Dendritic cell treated with granulocyte-macrophage colony-stimulating factor and Interleukin-4, amounts not matched to agents 40 ng/mL and 50 ng/mL, for 4 days (primary cell): Measurements from ENCODE around the gene ZG16.
A peak's percentile ranks its signal among the peaks of the same experiment; 100 is the strongest.
"Not testable (repeated sequence)": the region's sequence is repeated elsewhere in the genome, so short reads cannot be mapped to it uniquely, and the experiment has no call there.

Experiments used
- H3K27ac Mint-ChIP-seq: one replicate; pipeline ENCODE4 v1.8.0; 2022; ENCODE audit warnings: mild to moderate bottlenecking, mixed read lengths
- H3K27me3 Mint-ChIP-seq: one replicate; pipeline ENCODE4 v1.8.0; 2022; ENCODE audit warnings: mild to moderate bottlenecking, mixed read lengths
- H3K36me3 Mint-ChIP-seq: one replicate; pipeline ENCODE4 v1.8.0; 2022; ENCODE audit warnings: low read depth, mixed read lengths
- H3K4me1 Mint-ChIP-seq: one replicate; pipeline ENCODE4 v1.8.0; 2022; ENCODE audit warnings: low read depth, mixed read lengths
- H3K4me3 Mint-ChIP-seq: one replicate; pipeline ENCODE4 v1.8.0; 2022; ENCODE audit warnings: mild to moderate bottlenecking, moderate library complexity, mixed read lengths
- H3K9me3 Mint-ChIP-seq: one replicate; pipeline ENCODE4 v1.8.0; 2022; ENCODE audit warnings: mixed read lengths
- intact Hi-C: fragments of 100-400 bp; cut with micrococcal nuclease; formaldehyde crosslinking; loops from one replicate; pipeline ENCODE4 v1.15.0; 2022

Gene ZG16

GRCh38 chr16:29743827-29744531 is 34.1 kb upstream of the ZG16 start:
- Mint-ChIP-seq H3K27ac (peak overlapping the region; percentile 96), H3K4me1 (peaks cover 71% of the 10 kb centered on the region), H3K9me3 (no peaks in the 10 kb centered on the region), H3K36me3 (peaks cover 45% of the 10 kb centered on the region), H3K27me3 (peaks cover 3% of the 10 kb centered on the region), H3K4me3 (peak overlapping the region; percentile 100)
- intact Hi-C loops, result no loop called here

GRCh38 chr16:29744541-29745101 is 33.4 kb upstream of the ZG16 start:
- peak overlapping the region; percentile 96 for H3K27ac Mint-ChIP-seq
- peaks cover 3% of the 10 kb centered on the region for H3K27me3 Mint-ChIP-seq
- intact Hi-C loops, result loop anchor here (5.0 kb wide), 1 partner anchor 38 kb away; no protein-coding TSS in a partner anchor
- H3K4me3 Mint-ChIP-seq, result peak overlapping the region; percentile 100
- peaks cover 45% of the 10 kb centered on the region for H3K36me3 Mint-ChIP-seq
- peaks cover 66% of the 10 kb centered on the region for H3K4me1 Mint-ChIP-seq
- H3K9me3 Mint-ChIP-seq, result no peaks in the 10 kb centered on the region

GRCh38 chr16:29745121-29745852 is 32.8 kb upstream of the ZG16 start:
- Mint-ChIP-seq H3K4me1 (peaks cover 59% of the 10 kb centered on the region), H3K9me3 (no peaks in the 10 kb centered on the region), H3K36me3 (peaks cover 45% of the 10 kb centered on the region), H3K4me3 (peak overlapping the region; percentile 100), H3K27me3 (peaks cover 3% of the 10 kb centered on the region), H3K27ac (peak overlapping the region; percentile 96)
- intact Hi-C loops, result loop anchor here (5.0 kb wide), 1 partner anchor 37 kb away; no protein-coding TSS in a partner anchor

- Mint-ChIP-seq H3K27ac (peak within 1 kb of the TSS; percentile 96), H3K4me3 (peak within 1 kb of the TSS; percentile 100), H3K9me3 (no peaks in the 10 kb centered on the region), H3K4me1 (peaks cover 53% of the 10 kb centered on the region), H3K27me3 (peaks cover 3% of the 10 kb centered on the region), H3K36me3 (peaks cover 45% of the 10 kb centered on the region)
- intact Hi-C loops, result loop anchor here (1.0 to 5.0 kb wide), 2 partner anchors 8 to 36 kb away; no protein-coding TSS in a partner anchor
Measured at GRCh38 chr16:29745853-29746345, 32.2 kb upstream of the ZG16 start, which contains the start of gene C16orf54. Gene C16orf54 (minus strand): TSS chr16:29745990. CDS start chr16:29744951, 1,039 bp downstream.

- intact Hi-C loops, result loop anchor here (1.0 to 5.0 kb wide), 2 partner anchors 8 to 36 kb away; no protein-coding TSS in a partner anchor
Measured at GRCh38 chr16:29746518-29746917, 31.5 kb upstream of the ZG16 start.

GRCh38 chr16:29747947-29748759 is 29.9 kb upstream of the ZG16 start:
- Mint-ChIP-seq H3K4me1 (peaks cover 36% of the 10 kb centered on the region), H3K27me3 (no peaks in the 10 kb centered on the region), H3K36me3 (peaks cover 29% of the 10 kb centered on the region), H3K4me3 (no peak overlapping the region), H3K9me3 (no peaks in the 10 kb centered on the region), H3K27ac (no peak overlapping the region)
- intact Hi-C loops, result loop anchor here (5.0 kb wide), 1 partner anchor 34 kb away; no protein-coding TSS in a partner anchor

More at GRCh38 chr16:29746518-29746917, 31.5 kb upstream of the ZG16 start:
- Mint-ChIP-seq H3K36me3 (peaks cover 43% of the 10 kb centered on the region), H3K4me3 (peak overlapping the region; percentile 100), H3K4me1 (peaks cover 47% of the 10 kb centered on the region), H3K27ac (peak overlapping the region; percentile 96)
- not testable (repeated sequence) for H3K27me3 Mint-ChIP-seq, H3K9me3 Mint-ChIP-seq

GRCh38 chr16:29748760-29749149 is 29.3 kb upstream of the ZG16 start:
- not testable (repeated sequence) for H3K4me3 Mint-ChIP-seq, H3K27ac Mint-ChIP-seq, H3K9me3 Mint-ChIP-seq, H3K27me3 Mint-ChIP-seq
- intact Hi-C loops, result loop anchor here (5.0 kb wide), 1 partner anchor 34 kb away; no protein-coding TSS in a partner anchor
- Mint-ChIP-seq H3K36me3 (peaks cover 23% of the 10 kb centered on the region), H3K4me1 (peaks cover 30% of the 10 kb centered on the region)

- no peaks in the 10 kb centered on the region for H3K36me3 Mint-ChIP-seq
- H3K27ac Mint-ChIP-seq, result no peak overlapping the region
- H3K27me3 Mint-ChIP-seq, result no peaks in the 10 kb centered on the region
- H3K9me3 Mint-ChIP-seq, result no peaks in the 10 kb centered on the region
- intact Hi-C loops, result no loop called here
- no peak overlapping the region for H3K4me3 Mint-ChIP-seq
- peaks cover 8% of the 10 kb centered on the region for H3K4me1 Mint-ChIP-seq
Measured at GRCh38 chr16:29753516-29753915, 24.5 kb upstream of the ZG16 start.

GRCh38 chr16:29756654-29757053 is 21.4 kb upstream of the ZG16 start:
- no peak overlapping the region for H3K4me3 Mint-ChIP-seq
- H3K27ac Mint-ChIP-seq, result no peak overlapping the region
- no peaks in the 10 kb centered on the region for H3K27me3 Mint-ChIP-seq
- peaks cover 13% of the 10 kb centered on the region for H3K4me1 Mint-ChIP-seq
- H3K9me3 Mint-ChIP-seq, result no peaks in the 10 kb centered on the region
- H3K36me3 Mint-ChIP-seq, result no peaks in the 10 kb centered on the region
- intact Hi-C loops, result no loop called here

GRCh38 chr16:29757086-29757485 is 21.0 kb upstream of the ZG16 start:
- H3K36me3 Mint-ChIP-seq, H3K27ac Mint-ChIP-seq, H3K9me3 Mint-ChIP-seq, H3K27me3 Mint-ChIP-seq, H3K4me3 Mint-ChIP-seq, intact Hi-C loops: not testable (repeated sequence)
- peaks cover 13% of the 10 kb centered on the region for H3K4me1 Mint-ChIP-seq

- H3K4me1 Mint-ChIP-seq, result peaks cover 16% of the 10 kb centered on the region
- H3K27ac Mint-ChIP-seq, result no peak overlapping the region
- no peaks in the 10 kb centered on the region for H3K36me3 Mint-ChIP-seq
- H3K9me3 Mint-ChIP-seq, result no peaks in the 10 kb centered on the region
- no peaks in the 10 kb centered on the region for H3K27me3 Mint-ChIP-seq
- H3K4me3 Mint-ChIP-seq, result no peak overlapping the region
- intact Hi-C loops, result no loop called here
Measured at GRCh38 chr16:29757950-29758466, 20.0 kb upstream of the ZG16 start.

- Mint-ChIP-seq H3K27me3 (peaks cover 2% of the 10 kb centered on the region), H3K27ac (no peak overlapping the region)
Measured at GRCh38 chr16:29760567-29761279, 17.3 kb upstream of the ZG16 start.

More at GRCh38 chr16:29760567-29761279, 17.3 kb upstream of the ZG16 start:
- Mint-ChIP-seq H3K4me3 (no peak overlapping the region), H3K36me3 (no peaks in the 10 kb centered on the region), H3K9me3 (no peaks in the 10 kb centered on the region), H3K4me1 (peaks cover 22% of the 10 kb centered on the region)
- intact Hi-C loops, result no loop called here
